AG20443 (cell line): ENCODE data around the gene RING1.

Source experiments
- DNase-seq: peaks from one replicate; pipeline ENCODE4 v3.0.0; 2012; ENCODE audit warnings: low spot score, mixed read lengths

The RING1 gene

GRCh38 chr6:33247977-33248642 lies 39.8 kb downstream of the RING1 start:
- DNase-seq: peak; percentile 83

GRCh38 chr6:33248643-33248931 lies 40.3 kb downstream of the RING1 start:
- DNase-seq: no peak

- DNase-seq: peak; percentile 95
Observed at GRCh38 chr6:33248932-33249731, 40.8 kb downstream of the RING1 start.

GRCh38 chr6:33249732-33250630 lies 41.7 kb downstream of the RING1 start:
- DNase-seq: peak; percentile 69

- DNase-seq: no peak
Observed at GRCh38 chr6:33250731-33251130, 42.4 kb downstream of the RING1 start.

GRCh38 chr6:33251395-33252012 lies 43.2 kb downstream of the RING1 start:
- no peak for DNase-seq

- no peak for DNase-seq
Observed at GRCh38 chr6:33252759-33253158, 44.5 kb downstream of the RING1 start.

GRCh38 chr6:33254591-33254990 lies 46.3 kb downstream of the RING1 start:
- DNase-seq: no peak

- DNase-seq: no peak
Observed at GRCh38 chr6:33259032-33259431, 50.7 kb downstream of the RING1 start.
